GM19468 (cell line): ENCODE data around the gene OTUD5.
"Not testable (repeated sequence)": the region's sequence is repeated elsewhere in the genome, so short reads cannot be mapped to it uniquely, and the experiment has no call there.

Source experiments
- ATAC-seq: cut with Tn5 transposase; IDR thresholded peaks from one replicate; pipeline ENCODE4 v1.9.1; 2021; ENCODE audit warnings: mild to moderate bottlenecking, moderate library complexity, moderate number of reproducible peaks; ENCODE audit not compliant: unreplicated experiment; ENCODE audit errors: extremely low read depth

OTUD5 gene

DNA sequence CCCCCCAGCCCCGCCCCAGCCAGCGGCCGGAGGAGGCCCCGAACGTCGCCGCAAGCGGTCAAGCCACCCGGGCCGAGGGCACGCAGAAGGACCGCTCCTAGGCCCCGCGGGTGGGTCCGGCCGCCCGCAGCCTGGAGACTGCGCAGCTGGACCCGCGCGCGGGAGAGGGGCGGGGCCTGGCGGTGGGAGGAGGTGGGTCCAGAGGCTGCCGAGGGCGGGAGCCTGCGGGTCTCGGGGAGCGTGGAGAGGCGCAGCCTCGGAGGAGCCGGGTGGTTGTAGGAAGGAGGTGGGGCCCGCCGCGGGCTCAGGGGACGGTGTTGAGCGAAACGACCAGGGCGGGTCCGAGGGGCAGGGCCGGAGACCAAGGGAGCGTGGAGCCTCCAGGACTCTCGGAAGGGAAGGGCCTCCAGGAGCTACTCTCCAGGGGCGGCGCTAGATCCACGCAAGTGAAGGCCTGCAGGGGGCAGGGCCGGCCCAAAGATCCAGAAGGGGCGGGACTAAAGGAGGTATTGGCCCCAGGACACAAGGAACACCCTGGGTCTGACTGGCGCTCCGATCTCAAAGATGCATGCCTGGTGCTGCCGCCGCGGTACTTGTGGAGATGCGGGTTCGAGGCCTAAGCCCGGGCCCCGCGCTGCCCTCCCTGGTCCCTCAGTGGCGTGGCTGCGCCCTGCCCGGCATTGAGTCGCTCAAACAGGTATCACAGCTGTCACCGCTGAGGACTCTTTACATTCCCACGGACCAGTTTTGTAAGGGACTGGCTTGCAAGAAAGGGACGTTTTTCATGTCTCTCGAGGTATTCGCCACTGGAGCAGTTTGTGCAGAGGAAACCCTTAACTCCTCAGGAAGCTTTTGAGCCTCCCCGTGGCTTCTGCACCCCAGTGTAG is 65.8 kb downstream of the OTUD5 start:
- ATAC-seq: peak; percentile 61

DNA sequence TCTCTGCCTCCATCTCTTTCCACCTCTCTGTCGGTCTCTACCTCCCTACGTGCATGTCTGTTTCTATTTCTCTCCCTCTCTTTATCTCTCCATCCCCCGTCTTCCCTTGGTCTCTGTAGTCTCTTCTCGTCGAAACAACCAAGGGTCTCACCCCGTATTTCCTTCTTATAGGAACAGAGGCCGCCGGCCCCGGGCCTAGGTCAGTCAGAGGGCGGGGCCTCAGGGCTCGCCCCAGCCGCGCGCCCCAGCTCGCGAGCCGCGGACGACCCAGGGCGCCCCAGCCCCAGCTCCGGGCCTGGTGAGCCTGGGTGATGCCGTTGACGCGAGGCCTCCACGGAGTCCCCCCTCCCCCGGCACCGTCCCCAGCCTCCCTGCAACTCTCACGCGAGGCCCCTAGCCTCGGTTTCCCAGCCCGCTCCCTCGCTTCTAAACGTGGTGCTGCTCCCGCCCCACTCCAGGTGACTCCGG is 66.4 kb downstream of the OTUD5 start:
- peak; percentile 20 for ATAC-seq

DNA sequence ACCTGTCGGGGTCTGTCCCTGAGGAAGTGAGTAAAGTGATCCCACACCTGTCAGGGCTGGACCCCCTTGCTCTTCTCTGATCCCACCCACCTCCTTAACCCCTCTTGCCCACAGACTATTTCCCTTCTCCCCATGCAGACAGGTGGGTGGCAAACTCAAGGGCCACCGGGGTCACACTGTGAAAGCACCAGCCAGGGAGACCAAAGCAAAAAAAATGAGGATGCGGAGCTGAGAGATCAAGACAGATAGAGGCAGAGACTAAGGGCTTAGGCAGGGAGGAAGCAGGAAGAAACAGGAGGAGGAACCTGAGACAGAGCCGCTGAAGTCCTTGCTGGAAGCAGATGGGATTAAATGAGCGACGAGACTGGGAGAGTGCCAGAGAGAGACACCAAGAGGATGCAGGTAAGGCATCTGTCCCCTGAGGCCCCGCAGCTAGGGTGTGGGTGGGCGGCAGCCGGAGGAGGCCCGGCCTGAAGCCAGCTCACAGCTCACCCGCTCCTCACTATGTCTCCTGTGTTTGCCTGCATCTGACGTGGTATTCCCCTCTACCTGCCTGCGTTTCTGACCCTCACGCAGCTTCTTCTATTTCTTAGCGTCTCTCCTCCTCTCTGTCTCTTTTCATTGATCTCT is 67.0 kb downstream of the OTUD5 start:
- no peak for ATAC-seq

DNA sequence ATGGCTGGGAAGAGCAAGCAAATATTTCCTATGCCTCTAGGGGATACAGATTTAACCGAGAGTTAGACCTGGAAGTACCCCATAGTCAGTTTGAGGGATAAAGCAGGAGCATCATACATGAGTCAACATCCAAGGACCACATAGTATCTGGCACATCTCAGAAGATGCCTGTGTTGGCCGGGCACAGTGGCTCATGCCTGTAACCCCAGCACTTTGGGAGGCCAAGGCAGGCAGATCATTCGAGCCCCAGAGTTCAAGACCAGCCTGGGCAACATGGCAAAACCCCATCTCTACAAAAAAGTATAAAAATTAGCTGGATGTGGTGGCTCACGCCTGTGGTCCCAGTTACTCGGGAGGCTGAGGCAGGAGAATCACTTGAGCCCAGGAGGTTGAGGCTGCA is 70.8 kb downstream of the OTUD5 start:
- not testable (repeated sequence) for ATAC-seq

DNA sequence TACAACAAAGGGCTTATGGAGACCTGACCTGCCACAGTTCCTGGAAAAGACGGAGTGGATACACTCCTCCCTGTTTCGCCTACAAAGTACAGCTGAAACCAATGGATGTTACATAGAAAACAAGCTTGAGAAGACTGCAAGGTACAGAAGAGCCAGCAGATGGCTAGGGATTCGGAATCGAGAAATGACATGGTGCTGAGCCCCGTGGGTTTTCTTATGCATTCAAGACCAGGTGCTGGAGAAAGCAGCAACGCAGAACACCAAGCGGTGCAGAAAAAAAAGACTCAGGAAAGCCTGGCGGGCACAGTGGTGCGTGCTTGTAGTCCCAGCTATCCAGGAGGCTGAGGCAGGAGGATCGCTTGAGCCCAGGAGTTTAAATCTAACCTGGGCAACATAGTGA is 73.7 kb downstream of the OTUD5 start:
- no peak for ATAC-seq

DNA sequence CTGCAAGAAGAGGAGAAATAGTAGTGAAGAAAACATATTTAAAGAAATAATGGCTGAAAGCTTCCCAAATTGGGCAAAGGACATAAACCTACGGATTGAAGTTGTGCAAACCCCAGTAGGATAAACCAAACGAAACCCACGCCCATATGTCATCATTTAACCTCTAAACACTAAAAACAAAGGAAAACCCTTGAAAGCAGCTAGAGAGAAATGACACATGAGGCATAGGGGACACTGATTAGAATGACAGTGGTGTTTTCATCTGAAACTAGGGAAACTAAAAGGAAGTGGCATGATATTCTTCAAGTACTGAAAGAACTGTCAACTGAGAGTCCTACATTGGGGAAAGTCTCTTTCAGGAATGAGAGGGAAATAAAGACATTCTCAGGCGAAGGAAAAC is 80.5 kb downstream of the OTUD5 start:
- not testable (repeated sequence) for ATAC-seq
